Osteocyte (in vitro differentiated cells): ENCODE data around the gene OR5D18. TPM values are rescaled to one million over a fixed set of nuclear protein-coding genes. Genes with fewer than 3 reads are reported as not detected.

Experiments used
- DNase-seq: peaks from one replicate; pipeline ENCODE4 v3.0.0; 2021; ENCODE audit warnings: mixed read lengths; ENCODE audit not compliant: unreplicated experiment; ENCODE audit errors: extremely low spot score
- H3K27ac Mint-ChIP-seq: one replicate; pipeline ENCODE4 v1.8.0; 2021; ENCODE audit warnings: mild to moderate bottlenecking, mixed read lengths; ENCODE audit not compliant: unreplicated experiment
- H3K27me3 Mint-ChIP-seq: one replicate; pipeline ENCODE4 v1.8.0; 2021; ENCODE audit warnings: mixed read lengths; ENCODE audit not compliant: unreplicated experiment
- H3K36me3 Mint-ChIP-seq: one replicate; pipeline ENCODE4 v1.8.0; 2021; ENCODE audit warnings: mixed read lengths; ENCODE audit not compliant: unreplicated experiment
- H3K4me1 Mint-ChIP-seq: one replicate; pipeline ENCODE4 v1.8.0; 2021; ENCODE audit warnings: mixed read lengths; ENCODE audit not compliant: unreplicated experiment
- H3K4me3 Mint-ChIP-seq: one replicate; pipeline ENCODE4 v1.8.0; 2021; ENCODE audit warnings: mild to moderate bottlenecking, moderate library complexity, mixed read lengths; ENCODE audit not compliant: unreplicated experiment
- H3K9me3 Mint-ChIP-seq: one replicate; pipeline ENCODE4 v1.8.0; 2021; ENCODE audit warnings: mixed read lengths; ENCODE audit not compliant: unreplicated experiment
- CTCF ChIP-seq: fragments of 200-600 bp; sonication (generic); IDR thresholded peaks from 2 replicates; pipeline ENCODE4 v1.5.0; 2021; ENCODE audit warnings: antibody characterized with exemption, mild to moderate bottlenecking, moderate library complexity
- total RNA-seq: library from RNA; stranded (reverse); gene quantifications from 2 replicates; pipeline ENCODE4 v1.2.1, GENCODE V29; 2021

Gene OR5D18
- total RNA-seq, 1 donor from 2014 or later = not detected

DNA sequence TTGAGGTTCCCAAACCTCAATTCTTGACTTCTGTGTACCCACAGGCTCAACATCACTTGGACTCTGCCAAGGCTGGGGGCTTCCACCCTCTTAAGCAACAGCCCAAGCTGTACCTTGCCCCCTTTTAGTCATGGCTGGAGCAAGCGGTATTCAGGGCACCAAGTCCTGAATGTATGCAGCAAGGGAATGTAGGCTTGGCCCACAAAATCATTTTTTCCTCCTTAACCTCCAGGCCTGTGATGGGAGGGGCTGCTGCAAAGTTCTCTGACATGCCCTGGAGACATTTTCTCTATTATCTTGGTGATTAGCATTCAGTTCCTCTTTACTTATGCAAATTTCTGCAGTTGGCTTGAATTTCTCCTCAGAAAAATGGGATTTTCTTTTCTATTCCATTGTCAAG, 13.2 kb upstream of the OR5D18 start:
- no peak for DNase-seq
- no peaks in the 10 kb centered on the region for H3K27me3 Mint-ChIP-seq
- H3K9me3 Mint-ChIP-seq = peaks cover 35% of the 10 kb centered on the region
- TF ChIP-seq CTCF = no peak
- no peaks in the 10 kb centered on the region for H3K4me1 Mint-ChIP-seq
- no peak overlapping the region for H3K27ac Mint-ChIP-seq
- no peaks in the 10 kb centered on the region for H3K36me3 Mint-ChIP-seq
- no peak overlapping the region for H3K4me3 Mint-ChIP-seq

GRCh38 chr11:55811067-55811466, 8.4 kb upstream of the OR5D18 start, which contains the start of gene OR5L1:
TSS of gene OR5L1 (plus strand) at chr11:55811367. CDS start at chr11:55811467, 100 bp downstream.
- no peak within 1 kb of the TSS for H3K4me3 Mint-ChIP-seq
- H3K27me3 Mint-ChIP-seq = no peaks in the 10 kb centered on the region
- no peaks in the 10 kb centered on the region for H3K4me1 Mint-ChIP-seq
- H3K27ac Mint-ChIP-seq = no peak within 1 kb of the TSS
- H3K9me3 Mint-ChIP-seq = peaks cover 40% of the 10 kb centered on the region
- no peak for TF ChIP-seq CTCF
- no peak for DNase-seq
- no peaks in the 10 kb centered on the region for H3K36me3 Mint-ChIP-seq

GRCh38 chr11:55826919-55827318, 7.5 kb downstream of the OR5D18 start, which contains the start of gene OR5L2:
TSS of gene OR5L2 (plus strand) at chr11:55827219. CDS start at chr11:55827219, 0 bp downstream.
- Mint-ChIP-seq H3K9me3 (peaks cover 33% of the 10 kb centered on the region), H3K27me3 (no peaks in the 10 kb centered on the region), H3K4me3 (no peak within 1 kb of the TSS)

GRCh38 chr11:55838452-55838851, 19.0 kb downstream of the OR5D18 start, which contains the start of gene OR5D16:
TSS of gene OR5D16 (plus strand) at chr11:55838752. CDS start at chr11:55838752, 0 bp downstream.
- peaks cover 60% of the 10 kb centered on the region for H3K9me3 Mint-ChIP-seq

More at GRCh38 chr11:55826919-55827318, 7.5 kb downstream of the OR5D18 start, which contains the start of gene OR5L2:
- H3K27ac Mint-ChIP-seq = no peak within 1 kb of the TSS
- no peak for TF ChIP-seq CTCF
- DNase-seq = no peak
- no peaks in the 10 kb centered on the region for H3K36me3 Mint-ChIP-seq
- H3K4me1 Mint-ChIP-seq = no peaks in the 10 kb centered on the region

GRCh38 chr11:55847453-55847852, 28.0 kb downstream of the OR5D18 start:
- H3K4me1 Mint-ChIP-seq = no peaks in the 10 kb centered on the region
- peaks cover 36% of the 10 kb centered on the region for H3K9me3 Mint-ChIP-seq
- no peak overlapping the region for H3K27ac Mint-ChIP-seq
- TF ChIP-seq CTCF = no peak
- H3K4me3 Mint-ChIP-seq = no peak overlapping the region
- H3K36me3 Mint-ChIP-seq = no peaks in the 10 kb centered on the region
- H3K27me3 Mint-ChIP-seq = no peaks in the 10 kb centered on the region
- DNase-seq = no peak

More at GRCh38 chr11:55838452-55838851, 19.0 kb downstream of the OR5D18 start, which contains the start of gene OR5D16:
- Mint-ChIP-seq H3K27ac (no peak within 1 kb of the TSS), H3K27me3 (no peaks in the 10 kb centered on the region), H3K4me3 (no peak within 1 kb of the TSS), H3K4me1 (no peaks in the 10 kb centered on the region), H3K36me3 (peaks cover 2% of the 10 kb centered on the region)
- DNase-seq = no peak
- no peak for TF ChIP-seq CTCF
